ENCODE data around the gene STOX2.

Gene STOX2

DNA sequence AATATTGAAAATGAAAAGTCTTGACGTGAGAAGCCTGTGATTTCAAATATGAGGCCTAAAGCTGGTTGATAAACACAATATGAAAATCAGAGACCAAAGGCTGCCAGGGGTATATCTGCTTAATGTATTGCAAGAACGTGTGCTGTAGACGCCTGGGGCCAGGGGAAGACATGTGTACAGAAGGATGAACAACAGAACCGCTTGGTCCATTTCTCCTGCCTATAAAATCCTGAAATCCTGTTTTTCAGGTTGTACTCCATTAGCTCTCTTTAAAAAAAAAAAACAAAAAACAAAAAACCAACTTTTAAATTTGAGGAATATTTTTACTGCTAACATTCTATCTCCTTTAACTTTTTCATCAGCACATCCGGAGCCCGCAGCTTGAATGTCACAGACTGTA, 109.2 kb downstream of the STOX2 start:
- Histone ChIP-seq H3K9me3 (ENCODE audit: severe bottlenecking) (no peaks in the 10 kb centered on the region), H3K27ac (ENCODE audit: poor library complexity, severe bottlenecking) (no peak overlapping the region), H3K27me3 (ENCODE audit: insufficient read depth, poor library complexity, severe bottlenecking) (no peaks in the 10 kb centered on the region), H3K36me3 (ENCODE audit: low read depth) (no peaks in the 10 kb centered on the region), H3K4me1 (ENCODE audit: insufficient read depth, poor library complexity, severe bottlenecking) (peaks cover 9% of the 10 kb centered on the region), H3K4me3 (ENCODE audit: severe bottlenecking) (no peak overlapping the region)
- TF ChIP-seq, protein P1, sequence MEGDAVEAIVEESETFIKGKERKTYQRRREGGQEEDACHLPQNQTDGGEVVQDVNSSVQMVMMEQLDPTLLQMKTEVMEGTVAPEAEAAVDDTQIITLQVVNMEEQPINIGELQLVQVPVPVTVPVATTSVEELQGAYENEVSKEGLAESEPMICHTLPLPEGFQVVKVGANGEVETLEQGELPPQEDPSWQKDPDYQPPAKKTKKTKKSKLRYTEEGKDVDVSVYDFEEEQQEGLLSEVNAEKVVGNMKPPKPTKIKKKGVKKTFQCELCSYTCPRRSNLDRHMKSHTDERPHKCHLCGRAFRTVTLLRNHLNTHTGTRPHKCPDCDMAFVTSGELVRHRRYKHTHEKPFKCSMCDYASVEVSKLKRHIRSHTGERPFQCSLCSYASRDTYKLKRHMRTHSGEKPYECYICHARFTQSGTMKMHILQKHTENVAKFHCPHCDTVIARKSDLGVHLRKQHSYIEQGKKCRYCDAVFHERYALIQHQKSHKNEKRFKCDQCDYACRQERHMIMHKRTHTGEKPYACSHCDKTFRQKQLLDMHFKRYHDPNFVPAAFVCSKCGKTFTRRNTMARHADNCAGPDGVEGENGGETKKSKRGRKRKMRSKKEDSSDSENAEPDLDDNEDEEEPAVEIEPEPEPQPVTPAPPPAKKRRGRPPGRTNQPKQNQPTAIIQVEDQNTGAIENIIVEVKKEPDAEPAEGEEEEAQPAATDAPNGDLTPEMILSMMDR (IDR thresholded peaks at IDR 0.05; ENCODE audit: poor library complexity, severe bottlenecking), result no peak
- DNase-seq (ENCODE audit: low spot score) (no peak), ATAC-seq (ENCODE audit: low read depth) (no peak)

DNA sequence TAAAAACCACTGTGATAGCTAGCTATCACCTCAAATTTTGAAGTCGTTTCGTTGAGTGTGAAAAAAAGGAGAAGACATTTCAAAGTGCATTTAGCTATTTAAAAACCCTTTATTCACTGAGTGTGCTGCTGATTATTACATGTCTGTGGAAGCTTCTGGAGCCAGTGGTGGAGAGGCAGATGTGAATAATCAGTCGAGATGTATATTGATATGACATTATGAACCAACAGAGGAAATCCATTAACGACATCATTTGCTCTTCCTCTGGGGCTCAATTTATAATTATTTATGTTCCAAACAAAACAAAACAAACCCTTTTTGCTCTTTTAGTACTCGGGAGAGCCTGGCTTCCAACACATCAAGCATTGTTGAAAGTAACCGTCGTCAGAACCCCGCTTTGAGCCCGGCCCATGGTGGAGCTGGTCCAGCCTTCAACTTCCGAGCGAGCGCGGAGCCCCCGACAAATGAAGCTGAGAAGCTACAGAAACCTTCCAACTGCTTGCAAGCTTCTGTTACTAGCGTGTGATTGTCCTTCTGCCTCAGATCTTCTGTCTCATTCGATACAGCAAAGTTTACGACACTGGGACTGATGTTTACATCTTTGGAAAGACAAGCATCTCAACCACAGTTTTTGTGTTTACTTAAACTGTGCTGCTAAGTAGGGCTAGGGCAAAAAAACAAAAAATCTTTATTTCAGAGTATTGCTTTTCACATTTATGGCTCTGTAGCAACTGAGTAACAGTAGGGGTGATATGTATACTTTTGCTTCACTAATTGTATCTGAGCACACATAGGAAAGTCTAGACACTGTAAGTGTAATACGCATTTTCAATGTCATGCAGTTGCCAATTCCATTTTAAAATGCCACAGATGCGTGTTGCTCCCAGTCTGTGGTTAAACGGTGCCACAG, 111.9 kb downstream of the STOX2 start:
- Histone ChIP-seq H3K27ac (ENCODE audit: poor library complexity, severe bottlenecking) (no peak overlapping the region), H3K4me3 (ENCODE audit: severe bottlenecking) (no peak overlapping the region), H3K27me3 (ENCODE audit: insufficient read depth, poor library complexity, severe bottlenecking) (no peaks in the 10 kb centered on the region), H3K9me3 (ENCODE audit: severe bottlenecking) (peaks cover 2% of the 10 kb centered on the region), H3K4me1 (ENCODE audit: insufficient read depth, poor library complexity, severe bottlenecking) (peaks cover 11% of the 10 kb centered on the region), H3K36me3 (ENCODE audit: low read depth) (no peaks in the 10 kb centered on the region)
- TF ChIP-seq, protein P1 (IDR thresholded peaks at IDR 0.05; ENCODE audit: poor library complexity, severe bottlenecking), result no peak
- ATAC-seq (ENCODE audit: low read depth) (no peak), DNase-seq (ENCODE audit: low spot score) (no peak)

DNA sequence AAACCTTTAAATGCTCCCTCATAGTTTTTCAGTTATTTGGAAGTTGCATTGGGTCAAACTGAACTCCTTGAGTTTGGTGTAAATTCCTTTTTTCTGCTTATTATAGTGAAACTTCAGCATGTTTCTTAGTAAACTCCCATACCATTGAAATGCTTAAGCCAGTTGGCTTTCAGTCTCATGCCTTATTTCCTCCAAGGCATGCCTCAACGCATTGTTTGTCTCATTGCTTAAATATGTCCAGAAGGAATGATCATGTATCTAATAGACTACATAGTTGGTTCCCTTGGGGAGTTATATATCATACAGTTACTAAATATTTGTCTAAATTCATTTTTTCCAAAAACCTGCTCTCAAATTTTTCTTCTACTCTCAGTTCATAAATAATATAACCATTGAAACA, 114.0 kb downstream of the STOX2 start:
- Histone ChIP-seq H3K4me1 (ENCODE audit: insufficient read depth, poor library complexity, severe bottlenecking) (peaks cover 11% of the 10 kb centered on the region), H3K9me3 (ENCODE audit: severe bottlenecking) (peaks cover 2% of the 10 kb centered on the region), H3K4me3 (ENCODE audit: severe bottlenecking) (no peak overlapping the region), H3K27me3 (ENCODE audit: insufficient read depth, poor library complexity, severe bottlenecking) (no peaks in the 10 kb centered on the region), H3K36me3 (ENCODE audit: low read depth) (no peaks in the 10 kb centered on the region), H3K27ac (ENCODE audit: poor library complexity, severe bottlenecking) (peak overlapping the region; percentile 18)
- TF ChIP-seq, protein P1 (IDR thresholded peaks at IDR 0.05; ENCODE audit: poor library complexity, severe bottlenecking), result no peak
- no peak for DNase-seq (ENCODE audit: low spot score)
- ATAC-seq (ENCODE audit: low read depth), result peak; percentile 87

DNA sequence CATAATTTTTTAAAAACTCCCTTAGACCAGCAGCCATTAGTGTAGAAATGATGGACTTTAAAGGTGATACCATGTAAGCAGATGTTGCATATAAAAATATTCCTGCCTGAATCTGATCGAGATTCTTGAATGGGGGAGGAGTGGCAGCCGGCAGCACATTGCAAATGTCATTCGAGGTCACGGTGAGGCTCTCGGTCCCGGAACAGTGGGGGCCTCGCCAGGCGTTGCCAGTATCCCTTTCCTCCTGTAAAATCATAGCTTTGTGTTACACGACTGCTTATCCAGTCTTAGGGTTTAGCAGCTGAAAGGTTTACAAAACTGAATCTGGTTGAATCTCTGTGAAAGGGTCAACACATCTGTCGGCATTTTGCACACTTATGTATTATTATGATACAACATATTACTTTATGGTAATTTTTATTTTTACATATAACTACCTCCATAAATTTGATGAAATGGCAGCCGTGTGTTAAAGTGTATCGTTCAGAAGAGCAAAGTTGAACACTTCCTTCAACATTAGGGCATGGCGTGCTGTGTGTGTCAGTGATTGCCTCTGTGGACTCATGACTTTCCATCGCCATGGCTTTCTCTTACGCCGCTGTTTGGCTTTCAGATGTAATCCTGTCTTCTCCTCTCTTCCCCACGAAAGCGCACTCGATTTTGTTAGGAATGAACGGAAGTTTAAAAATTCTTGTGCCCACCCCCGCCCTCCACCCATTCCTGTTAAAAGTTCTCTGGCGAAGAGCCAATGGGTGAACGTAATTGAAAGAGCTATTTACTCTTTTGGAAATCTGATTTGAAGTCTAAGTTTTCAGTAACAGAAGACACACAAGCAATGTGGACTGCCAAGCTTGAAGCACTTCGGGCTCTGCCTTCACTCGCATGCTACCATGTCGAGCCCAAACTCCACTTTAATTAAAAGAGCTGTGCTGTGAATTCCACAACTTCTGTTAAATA, 114.8 kb downstream of the STOX2 start:
- no peak overlapping the region for H3K4me3 ChIP-seq (ENCODE audit: severe bottlenecking)
- no peaks in the 10 kb centered on the region for H3K36me3 ChIP-seq (ENCODE audit: low read depth)
- ATAC-seq (ENCODE audit: low read depth), result no peak
- H3K4me1 ChIP-seq (ENCODE audit: insufficient read depth, poor library complexity, severe bottlenecking), result peaks cover 11% of the 10 kb centered on the region
- TF ChIP-seq, protein P1 (IDR thresholded peaks at IDR 0.05; ENCODE audit: poor library complexity, severe bottlenecking), result no peak
- H3K27me3 ChIP-seq (ENCODE audit: insufficient read depth, poor library complexity, severe bottlenecking), result no peaks in the 10 kb centered on the region
- H3K9me3 ChIP-seq (ENCODE audit: severe bottlenecking), result peaks cover 2% of the 10 kb centered on the region
- H3K27ac ChIP-seq (ENCODE audit: poor library complexity, severe bottlenecking), result peak overlapping the region; percentile 18
- DNase-seq (ENCODE audit: low spot score), result no peak
